Left forelimb (tissue), 1 donor: ENCODE measurements around the gene CADPS2.
"Not testable (repeated sequence)": the region's sequence is repeated elsewhere in the genome, so short reads cannot be mapped to it uniquely, and the experiment has no call there.

Experiments used
- DNase-seq: peaks from one replicate; pipeline ENCODE4 v3.0.0-alpha.2; 2018; ENCODE audit warnings: low spot score

Gene CADPS2

DNA sequence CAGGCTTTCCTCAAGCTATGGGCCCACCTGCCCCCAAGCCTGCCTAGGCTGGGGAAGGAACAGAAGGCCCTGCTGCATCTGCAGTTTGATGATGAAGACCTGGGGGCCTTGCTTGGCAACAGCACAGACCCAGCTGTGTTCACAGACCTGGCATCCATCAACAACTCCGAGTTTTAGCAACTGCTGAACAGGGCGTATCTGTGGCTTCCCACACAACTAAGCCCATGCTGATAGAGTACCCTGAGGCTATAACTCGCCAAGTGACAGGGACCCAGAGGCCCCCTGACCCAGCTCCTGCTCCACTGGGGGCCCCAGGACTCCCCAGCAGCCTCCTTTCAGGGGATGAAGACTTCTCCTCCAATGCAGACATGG is 36.3 kb downstream of the CADPS2 start:
- DNase-seq, result no peak

DNA sequence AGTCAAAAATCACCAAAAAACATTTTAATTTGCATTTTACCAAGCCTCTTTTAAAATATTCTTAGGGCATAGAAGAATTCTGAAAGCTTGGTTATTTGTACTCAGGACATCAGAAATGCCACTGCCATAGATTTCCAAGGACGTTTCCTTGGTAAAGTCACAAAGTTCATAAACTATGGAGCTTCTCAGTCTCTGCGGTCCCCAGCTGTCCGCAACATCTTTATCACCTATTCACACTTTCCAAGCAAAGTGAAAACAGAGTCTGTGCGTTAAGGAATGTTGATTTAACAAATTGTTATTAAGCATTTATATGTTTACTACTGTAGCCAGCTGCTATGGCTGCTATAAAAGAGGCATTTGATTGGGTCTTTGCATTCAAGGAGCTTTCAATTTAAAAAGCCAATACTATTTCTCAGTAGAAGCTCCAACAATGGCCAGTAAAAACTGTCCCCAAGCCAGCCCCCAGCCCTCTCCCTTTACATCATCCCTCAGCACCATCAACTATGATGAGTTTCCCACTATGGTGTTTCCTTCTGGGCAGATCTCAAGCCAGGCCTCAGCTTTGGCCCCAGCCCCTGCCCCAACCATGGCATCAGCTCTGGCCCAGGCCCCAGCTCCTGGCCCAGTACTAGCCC is 36.8 kb downstream of the CADPS2 start:
- no peak for DNase-seq

DNA sequence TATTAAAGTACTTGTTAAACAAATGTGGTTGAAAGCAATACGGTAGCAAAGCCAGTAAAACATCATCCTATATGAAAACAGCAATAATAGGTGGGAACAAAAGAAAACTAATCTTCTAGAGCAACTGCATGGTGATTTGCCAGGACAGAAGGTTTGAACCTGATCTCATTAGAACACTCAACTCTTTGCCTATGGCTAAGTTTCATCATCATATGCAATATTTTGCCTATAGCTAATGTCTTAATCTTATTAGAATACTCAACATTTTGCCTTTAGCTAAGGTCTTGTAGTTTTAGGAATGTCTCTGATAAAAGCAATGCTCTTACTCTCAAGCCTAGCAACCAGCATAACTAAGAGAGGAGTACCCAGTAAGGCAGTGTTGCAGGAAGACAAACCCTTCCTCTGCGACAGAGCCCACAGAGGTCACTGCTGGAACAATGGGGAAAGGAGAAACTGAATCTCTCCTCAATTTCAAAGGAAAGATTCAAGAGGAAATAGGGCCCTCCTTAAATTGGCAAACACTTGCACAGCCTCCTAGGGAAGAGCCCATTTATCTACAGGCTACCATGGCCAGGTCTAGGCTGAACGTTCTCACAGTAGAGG is 38.3 kb downstream of the CADPS2 start:
- DNase-seq, result no peak

DNA sequence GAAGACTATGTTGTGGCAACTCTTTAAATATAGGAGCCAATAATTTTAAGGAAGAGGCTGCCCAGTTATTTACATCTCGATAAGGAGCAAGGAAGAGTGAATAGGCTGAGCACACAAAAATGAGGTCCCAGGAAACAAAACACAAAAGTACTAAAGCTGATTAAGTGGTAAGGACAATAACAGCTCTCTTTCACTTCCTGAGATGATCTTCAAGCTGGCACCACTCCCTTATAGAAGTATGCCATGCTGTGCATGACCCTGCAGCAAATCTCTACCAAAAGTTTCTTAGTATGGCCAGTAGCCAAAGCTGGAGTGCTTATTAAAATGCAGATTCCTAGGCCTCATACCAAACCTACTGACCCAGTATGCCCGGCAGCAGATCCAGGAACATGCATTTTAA is 39.7 kb downstream of the CADPS2 start:
- DNase-seq, result no peak

DNA sequence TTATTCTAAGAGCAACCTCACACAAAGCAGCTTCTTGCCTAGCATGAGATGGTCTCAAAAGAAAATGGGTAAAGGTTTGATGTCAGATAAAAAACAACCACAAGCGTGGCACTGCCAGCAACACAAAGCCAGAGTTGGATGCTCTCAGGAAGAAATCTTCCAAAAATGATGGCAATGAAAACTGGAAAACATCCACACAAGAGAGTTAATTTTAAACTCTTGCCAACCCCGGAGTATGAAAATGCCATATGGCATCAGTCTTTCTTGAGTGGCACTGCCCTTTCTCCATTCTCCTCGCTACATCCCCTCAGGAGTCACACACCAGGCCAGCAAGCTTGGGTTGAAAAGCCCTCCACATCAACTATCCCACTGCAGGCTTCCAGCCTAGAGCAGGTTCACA is 41.0 kb downstream of the CADPS2 start:
- no peak for DNase-seq

DNA sequence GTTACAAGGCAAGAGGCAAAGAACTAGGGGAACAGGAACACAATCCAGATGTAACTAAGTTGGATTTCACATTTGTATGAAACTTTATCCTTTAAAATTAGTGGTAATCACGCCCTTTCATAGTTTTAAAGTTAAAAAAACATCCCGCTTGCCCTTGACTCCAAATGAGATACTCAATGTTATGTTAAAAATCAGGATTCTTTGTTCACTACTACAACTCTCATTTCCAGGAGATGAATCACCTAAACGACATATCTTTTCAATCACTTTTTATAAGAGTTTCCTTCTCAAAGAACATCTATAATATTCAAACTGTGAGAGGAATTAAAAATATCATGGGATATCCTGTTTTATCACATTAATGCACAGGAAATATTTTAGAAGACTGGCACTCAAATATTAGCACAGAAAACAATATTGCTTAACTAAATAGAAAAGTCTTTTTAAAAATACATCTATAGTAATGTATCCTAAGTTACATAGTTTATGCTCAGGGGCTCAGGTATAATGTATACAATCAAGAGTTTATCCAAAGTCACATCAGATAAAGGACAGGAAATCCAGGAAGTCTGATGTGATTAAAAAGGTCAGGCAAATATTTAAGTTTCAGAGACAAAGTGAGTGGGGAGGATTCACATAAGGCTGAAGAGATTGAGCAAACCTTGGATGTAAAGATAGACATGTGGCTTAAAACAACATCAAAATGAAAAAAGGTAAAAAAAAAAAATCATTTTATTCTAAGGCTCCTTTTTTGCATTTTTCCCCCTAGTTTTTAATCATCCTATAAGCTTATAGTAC is 41.9 kb downstream of the CADPS2 start:
- DNase-seq, result no peak

DNA sequence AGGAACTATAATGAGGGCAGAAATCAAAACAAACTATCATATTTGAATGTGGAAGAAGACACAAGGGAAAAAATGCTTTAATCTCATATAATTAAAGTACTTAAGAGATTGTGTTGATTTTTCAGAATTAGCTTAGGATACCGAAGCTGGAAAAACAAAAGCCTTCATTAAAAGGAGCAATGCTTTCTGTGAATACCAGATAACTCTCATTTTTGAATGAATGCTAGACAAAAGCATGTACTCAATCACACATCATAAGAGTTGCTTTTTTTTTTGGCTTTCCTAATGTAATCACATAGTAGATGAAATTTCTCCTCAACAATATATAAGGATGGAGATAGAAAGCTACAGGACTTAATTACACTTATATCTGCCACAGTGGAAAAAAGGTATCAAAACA is 43.3 kb downstream of the CADPS2 start:
- DNase-seq, result no peak

DNA sequence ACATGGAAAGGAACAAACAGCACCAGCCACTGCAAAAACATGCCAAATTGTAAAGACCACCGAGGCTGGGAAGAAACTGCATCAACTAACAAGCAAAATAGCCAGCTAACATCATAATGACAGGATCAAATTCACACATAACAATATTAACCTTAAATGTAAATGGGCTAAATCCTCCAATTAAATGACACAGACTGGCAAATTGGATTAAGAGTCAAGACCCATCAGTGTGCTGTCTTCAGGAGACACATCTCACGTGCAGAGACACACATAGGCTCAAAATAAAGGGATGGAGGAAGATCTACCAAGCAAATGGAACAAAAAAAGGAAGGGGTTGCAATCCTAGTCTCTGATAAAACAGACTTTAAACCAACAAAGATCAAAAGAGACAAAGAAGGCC is 50.0 kb downstream of the CADPS2 start:
- not testable (repeated sequence) for DNase-seq

DNA sequence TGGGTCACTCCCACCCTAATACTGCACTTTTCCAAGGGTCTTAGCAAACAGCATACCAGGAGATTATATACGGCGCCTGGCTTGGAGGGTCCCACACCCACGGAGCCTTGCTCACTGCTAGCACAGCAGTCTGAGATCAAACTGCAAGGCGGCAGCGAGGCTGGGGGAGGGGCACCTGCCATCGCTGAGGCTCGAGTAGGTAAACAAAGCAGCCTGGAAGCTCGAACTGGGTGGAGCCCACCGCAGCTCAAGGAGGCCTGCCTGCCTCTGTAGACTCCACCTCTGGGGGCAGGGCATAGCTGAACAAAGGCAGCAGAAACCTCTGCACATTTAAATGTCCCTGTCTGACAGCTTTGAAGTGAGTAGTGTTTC is 51.7 kb downstream of the CADPS2 start:
- DNase-seq, result not testable (repeated sequence)

DNA sequence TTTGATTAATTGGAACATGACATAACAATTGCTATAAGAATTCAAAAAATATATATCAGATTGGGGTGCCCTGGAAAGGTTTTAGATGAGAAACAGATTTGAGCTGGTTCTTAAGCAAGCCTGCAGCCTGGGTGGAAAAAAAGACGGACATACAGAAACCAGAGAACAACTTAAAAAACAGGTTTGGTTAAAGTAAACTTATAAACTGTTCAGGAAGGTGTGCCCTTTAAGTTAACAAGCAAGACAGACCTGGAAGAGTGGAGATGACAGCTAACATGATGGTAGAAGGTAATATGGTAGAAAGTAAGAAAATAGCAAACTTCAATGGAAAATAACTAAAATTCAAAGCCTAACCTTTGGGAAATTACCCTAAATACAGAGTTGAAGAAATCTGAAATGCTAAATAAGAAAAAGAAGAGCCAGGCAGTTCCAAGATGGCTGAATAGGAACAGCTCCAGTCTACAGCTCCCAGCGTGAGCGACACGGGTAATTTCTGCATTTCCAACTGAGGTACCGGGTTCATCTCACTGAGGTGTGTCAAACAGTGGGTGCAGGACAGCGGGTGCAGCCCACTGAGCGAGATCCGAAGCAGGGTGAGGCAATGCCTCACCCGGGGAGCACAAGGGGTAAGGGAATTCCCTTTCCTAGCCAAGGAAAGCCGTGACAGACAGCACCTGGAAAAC is 52.2 kb downstream of the CADPS2 start:
- DNase-seq, result no peak

DNA sequence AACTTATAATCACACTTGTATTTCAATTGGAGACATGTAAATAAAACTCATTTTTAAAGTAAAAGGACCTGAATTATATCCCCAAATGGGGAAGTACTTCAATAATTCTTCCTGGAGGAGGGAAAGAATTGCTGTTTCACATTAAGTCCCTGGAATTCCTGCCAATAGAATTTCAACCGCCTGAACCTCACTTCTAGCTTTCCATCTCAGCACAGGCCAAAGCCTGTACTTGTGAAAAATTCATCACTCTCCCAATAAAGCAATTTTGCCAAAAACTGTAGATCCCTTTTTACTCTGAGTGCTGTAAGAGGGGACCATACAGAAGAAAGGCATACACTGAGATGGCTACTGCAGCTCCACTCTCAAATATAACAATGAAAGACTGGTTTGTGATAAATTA is 54.8 kb downstream of the CADPS2 start:
- no peak for DNase-seq

DNA sequence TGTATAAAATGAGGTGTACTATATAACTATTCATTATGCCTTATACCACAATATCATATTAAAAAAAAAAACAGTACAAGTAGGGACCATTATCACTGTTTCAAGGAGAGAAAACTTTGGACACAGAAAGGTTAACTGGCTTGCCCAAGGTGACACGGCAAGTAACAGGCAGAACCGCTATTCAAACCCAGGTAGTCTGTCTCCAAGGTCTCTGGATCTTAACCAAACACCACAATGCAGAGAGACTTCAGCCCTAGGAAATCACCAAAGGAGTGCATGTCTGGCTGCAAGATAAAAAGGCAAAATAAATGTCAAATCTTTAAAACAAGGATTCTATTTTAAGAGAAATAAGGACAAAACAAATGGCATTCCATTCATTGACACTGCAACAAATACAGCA is 56.3 kb downstream of the CADPS2 start:
- DNase-seq, result no peak

DNA sequence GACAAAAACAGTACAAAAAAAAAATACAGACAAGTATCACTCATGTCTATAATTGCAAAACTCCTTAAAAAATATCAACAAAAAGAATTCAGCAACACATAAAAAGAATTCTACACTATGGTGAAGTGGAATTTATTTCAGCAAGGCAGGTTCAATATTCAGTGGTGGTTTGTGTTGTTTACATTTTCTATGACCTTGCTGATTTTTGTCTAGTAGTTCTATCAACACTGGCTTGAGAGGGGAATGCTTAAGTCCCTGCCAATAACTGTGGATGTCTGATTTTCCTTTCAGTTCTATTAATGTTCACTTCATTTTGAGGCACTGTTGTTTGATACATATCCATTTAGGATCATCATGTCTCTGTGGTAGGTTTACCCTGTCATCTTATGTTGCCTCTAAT is 58.5 kb downstream of the CADPS2 start:
- no peak for DNase-seq

DNA sequence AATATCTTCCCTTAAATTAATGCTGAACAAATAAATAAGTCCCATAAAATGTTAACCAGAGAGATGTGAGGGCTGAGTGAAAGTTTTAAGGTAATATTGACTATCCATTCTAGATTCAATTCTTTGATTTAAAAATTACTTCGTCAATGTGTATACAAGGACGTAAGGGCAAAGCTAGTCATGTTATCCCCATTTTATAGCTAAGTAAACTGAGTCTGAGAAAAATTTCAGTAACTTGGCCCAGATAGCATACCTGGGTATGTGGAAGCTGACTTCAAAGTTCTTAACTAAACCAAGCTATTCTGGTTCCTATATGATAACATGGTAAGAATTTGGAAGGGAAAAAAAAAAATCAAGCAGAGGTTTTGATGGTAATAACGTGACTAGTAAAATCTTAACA is 72.4 kb downstream of the CADPS2 start:
- no peak for DNase-seq

DNA sequence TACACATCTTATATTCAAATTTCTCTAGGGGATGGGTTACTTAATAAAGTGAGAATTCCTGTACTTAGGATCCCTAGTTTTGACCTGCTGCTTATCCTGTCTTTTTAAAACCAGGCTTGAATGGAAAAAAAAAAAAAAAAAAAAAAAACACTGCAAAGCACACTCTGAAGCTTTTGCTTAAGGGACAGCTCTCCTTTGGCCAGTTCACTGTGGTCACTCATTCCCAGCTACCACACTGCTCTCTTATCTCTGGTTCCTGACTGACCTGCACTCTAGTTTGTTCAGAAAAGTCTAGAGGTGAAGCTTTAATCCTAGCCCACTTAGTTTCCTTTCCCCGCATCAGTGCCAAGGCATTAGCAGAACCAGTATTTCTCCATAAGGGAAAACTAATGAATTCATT is 82.4 kb downstream of the CADPS2 start:
- no peak for DNase-seq

DNA sequence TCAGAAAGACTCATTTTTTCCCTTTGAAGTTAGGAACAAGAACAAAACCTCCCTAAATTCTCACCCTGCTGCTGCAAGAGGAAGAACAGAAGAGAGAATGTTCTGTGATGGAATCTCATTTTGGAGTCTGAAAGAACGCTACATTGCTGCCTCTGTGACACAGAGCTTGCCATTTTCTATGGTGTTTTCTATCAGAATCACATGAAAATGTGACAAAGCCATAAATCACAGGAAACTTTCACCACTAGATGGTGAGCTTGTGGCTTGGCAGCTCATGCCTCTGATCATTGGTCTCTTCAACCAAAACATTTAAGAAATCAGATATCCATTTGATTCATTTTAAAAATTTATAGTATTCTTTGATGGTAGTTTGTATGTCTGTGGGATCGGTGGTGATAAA is 82.9 kb downstream of the CADPS2 start:
- no peak for DNase-seq

DNA sequence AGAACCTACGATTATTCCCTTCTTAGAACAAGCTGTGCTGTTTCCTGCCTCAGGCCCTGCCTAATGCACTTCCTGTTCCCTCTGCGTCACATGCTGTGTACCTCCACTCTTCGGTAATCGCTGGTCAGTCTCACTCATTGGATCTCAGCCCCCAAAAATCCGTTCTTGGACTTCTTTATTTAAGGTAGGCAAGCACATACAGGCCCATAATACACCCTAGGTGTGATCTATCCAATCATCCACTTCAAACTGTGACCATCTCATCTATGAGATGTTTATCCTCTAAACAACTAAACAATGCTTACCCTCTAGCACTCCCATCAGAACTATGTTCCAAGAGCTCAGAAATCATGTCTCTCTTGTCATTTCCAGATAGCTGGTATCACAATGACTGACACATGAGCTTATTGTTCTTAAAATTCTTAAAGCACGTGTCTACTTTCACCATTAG is 83.9 kb downstream of the CADPS2 start:
- DNase-seq, result no peak

DNA sequence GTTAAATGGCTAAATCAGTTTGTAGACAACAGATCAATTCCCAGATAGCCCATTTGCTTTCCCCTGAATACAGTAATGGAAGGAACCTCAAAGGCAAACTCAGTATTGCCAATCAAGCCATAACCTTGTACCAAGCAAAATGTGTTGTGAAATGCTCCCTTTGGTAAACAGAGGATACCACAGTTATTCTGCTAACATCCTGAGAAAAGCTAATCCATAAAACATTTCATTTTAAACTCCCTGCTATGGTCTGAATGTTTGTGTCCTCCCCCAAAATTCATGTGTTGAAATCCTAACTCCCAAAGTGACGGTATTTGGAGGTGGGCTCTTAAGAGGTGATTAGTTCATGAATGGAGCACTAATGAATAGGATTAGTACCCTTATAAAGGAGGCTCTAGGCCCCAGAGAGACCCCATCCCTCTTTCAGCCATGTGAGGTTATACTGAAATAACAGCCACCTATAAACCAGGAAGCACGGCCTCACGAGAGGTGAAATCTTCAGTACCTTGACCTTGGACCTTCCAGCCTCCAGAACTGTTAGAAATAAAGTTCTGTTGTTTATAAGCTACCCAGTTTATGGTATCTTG is 94.2 kb downstream of the CADPS2 start:
- no peak for DNase-seq

DNA sequence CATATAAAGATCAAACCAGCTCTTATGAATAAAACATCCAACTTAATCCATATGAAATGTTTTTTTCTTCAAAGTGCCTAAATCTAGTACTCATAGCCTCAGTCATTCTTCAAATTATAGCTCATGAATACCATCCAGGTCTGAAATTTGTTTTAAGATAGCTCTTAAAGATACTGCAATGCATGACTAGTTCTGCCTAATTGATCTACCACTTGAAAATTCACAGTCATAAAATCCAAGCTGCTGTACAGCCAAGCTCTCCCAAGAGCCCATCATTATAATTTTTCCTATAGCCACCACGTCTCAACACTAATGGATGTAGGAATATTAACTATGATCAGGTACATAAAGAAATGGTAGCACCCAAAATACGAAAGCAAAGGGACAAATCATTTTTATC is 95.7 kb downstream of the CADPS2 start:
- no peak for DNase-seq

DNA sequence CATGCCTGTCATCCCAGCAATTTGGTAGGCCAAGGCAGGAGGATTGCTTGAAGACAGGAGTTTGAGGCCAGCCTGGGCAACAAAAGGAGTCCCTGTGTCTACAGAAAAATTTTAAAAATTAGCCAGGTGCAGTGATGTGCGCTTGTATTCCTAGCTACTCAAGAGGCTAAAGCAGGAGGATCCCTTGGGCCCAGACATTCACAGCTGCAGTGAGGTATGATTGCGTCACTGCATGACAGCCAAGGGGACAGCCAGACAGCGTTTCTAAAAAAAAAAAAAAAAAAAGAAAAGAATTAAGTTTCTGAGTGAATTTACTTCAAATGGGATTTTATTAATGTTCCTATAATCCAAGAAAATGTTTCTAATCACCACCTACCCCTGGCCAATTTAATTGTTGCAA is 96.1 kb downstream of the CADPS2 start:
- no peak for DNase-seq

DNA sequence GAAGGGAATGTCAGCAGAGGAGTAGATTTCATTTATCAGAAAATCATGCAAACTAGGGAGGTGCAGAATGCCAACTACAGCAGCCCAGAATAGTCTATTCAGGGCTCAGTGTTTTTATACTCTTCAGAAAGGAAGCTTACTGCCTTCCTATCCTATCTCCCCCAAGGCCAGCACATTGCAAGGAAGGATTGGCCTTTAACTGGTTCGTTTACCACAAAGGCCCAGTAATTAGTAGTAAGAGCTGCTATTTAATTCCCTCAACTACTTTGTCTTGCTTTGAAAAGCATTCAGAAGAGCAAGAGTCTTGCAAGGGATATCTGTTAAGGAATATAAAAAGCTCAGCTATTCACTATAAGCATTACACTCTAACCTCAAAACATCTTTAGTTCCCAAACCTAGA is 97.1 kb downstream of the CADPS2 start:
- no peak for DNase-seq

DNA sequence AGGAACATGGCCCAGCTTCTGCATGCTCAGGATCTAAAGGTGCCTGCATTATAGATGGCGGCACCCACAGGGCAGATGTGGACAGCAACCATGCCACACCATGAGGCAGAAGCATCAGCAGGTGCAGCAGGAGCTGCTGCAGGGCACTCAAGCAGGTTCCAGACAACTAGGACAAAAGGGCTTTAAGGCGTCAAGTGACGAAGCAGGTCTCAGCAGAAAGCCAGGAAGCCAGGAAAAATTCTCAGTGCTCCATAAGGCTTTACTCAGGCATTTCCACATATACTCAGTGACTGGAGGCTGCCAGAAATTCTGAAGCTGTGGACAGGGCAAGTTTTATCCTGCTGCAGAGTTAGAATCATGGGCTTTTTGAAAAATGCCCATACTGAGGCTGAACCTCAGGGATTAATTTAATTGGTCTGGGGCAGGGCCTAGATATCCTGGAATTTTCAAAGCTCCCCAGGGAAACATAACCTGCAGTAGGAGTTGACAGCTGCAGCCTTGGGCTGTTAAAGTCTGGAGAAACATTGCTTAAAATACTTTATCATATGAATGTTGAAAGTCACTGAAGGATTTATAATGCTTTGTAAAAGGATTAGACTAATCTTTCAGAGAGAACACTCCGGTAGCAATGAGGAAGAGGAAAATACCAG is 115.4 kb downstream of the CADPS2 start:
- no peak for DNase-seq
